Inferior parietal cortex (tissue), 1 donor: Measurements from ENCODE around the gene GSTP1.
"Not testable (repeated sequence)": the region's sequence is repeated elsewhere in the genome, so short reads cannot be mapped to it uniquely, and the experiment has no call there.

ENCODE experiments used
- DNase-seq: peaks from one replicate; pipeline ENCODE4 v3.0.0-alpha.2; 2016; ENCODE audit errors: extremely low spot score

The GSTP1 gene

GRCh38 chr11:67597458-67597857 is 13.8 kb downstream of the GSTP1 start:
- not testable (repeated sequence) for DNase-seq

GRCh38 chr11:67597963-67598362 is 14.4 kb downstream of the GSTP1 start:
- not testable (repeated sequence) for DNase-seq

GRCh38 chr11:67599149-67599548 is 15.5 kb downstream of the GSTP1 start:
- no peak for DNase-seq

- DNase-seq = no peak
Observed at GRCh38 chr11:67600324-67601029, 16.9 kb downstream of the GSTP1 start.

GRCh38 chr11:67601098-67601497 is 17.5 kb downstream of the GSTP1 start:
- no peak for DNase-seq

GRCh38 chr11:67604119-67604518 is 20.5 kb downstream of the GSTP1 start:
- DNase-seq = not testable (repeated sequence)

GRCh38 chr11:67604815-67605214 is 21.2 kb downstream of the GSTP1 start:
- DNase-seq = no peak

GRCh38 chr11:67605231-67606011 is 21.8 kb downstream of the GSTP1 start:
- no peak for DNase-seq

GRCh38 chr11:67606093-67606491 is 22.5 kb downstream of the GSTP1 start:
- DNase-seq = no peak

- DNase-seq = peak; percentile 97
Observed at GRCh38 chr11:67606492-67607295, 23.1 kb downstream of the GSTP1 start, which contains the start of gene NDUFV1. NDUFV1 (plus strand) TSS chr11:67606936; CDS start chr11:67607005, 69 bp downstream.

GRCh38 chr11:67607507-67607906 is 23.9 kb downstream of the GSTP1 start:
- DNase-seq = no peak

- no peak for DNase-seq
Observed at GRCh38 chr11:67608486-67608885, 24.9 kb downstream of the GSTP1 start.

GRCh38 chr11:67609316-67609715 is 25.7 kb downstream of the GSTP1 start:
- DNase-seq = no peak

- DNase-seq = no peak
Observed at GRCh38 chr11:67610302-67610868, 26.8 kb downstream of the GSTP1 start.

GRCh38 chr11:67611165-67611564 is 27.6 kb downstream of the GSTP1 start:
- no peak for DNase-seq

GRCh38 chr11:67611704-67612587 is 28.3 kb downstream of the GSTP1 start:
- DNase-seq = no peak

- DNase-seq = no peak
Observed at GRCh38 chr11:67612751-67613150, 29.1 kb downstream of the GSTP1 start.

GRCh38 chr11:67613313-67613959 is 29.8 kb downstream of the GSTP1 start:
- no peak for DNase-seq

GRCh38 chr11:67613960-67614715 is 30.5 kb downstream of the GSTP1 start:
- no peak for DNase-seq
